NCI-H2227 (cell line): ENCODE data around the gene KRTCAP2.
A peak's percentile ranks its signal among the peaks of the same experiment; 100 is the strongest.
"Not testable (repeated sequence)": the region's sequence is repeated elsewhere in the genome, so short reads cannot be mapped to it uniquely, and the experiment has no call there.

ENCODE experiments used
- DNase-seq: peaks from one replicate; lab custom pipeline; 2025; ENCODE audit not compliant: unreplicated experiment; lab: John Stamatoyannopoulos, UW

KRTCAP2 gene

GRCh38 chr1:155200920-155201319 lies 27.8 kb upstream of the KRTCAP2 start:
- no peak for DNase-seq

GRCh38 chr1:155199792-155200191 lies 26.7 kb upstream of the KRTCAP2 start:
- no peak for DNase-seq

- no peak for DNase-seq
These were observed 25.4 kb upstream of the KRTCAP2 start for GRCh38 chr1:155198547-155198906.

GRCh38 chr1:155197901-155198546 lies 24.9 kb upstream of the KRTCAP2 start:
- DNase-seq: no peak

- no peak for DNase-seq
These were observed 24.0 kb upstream of the KRTCAP2 start for GRCh38 chr1:155196893-155197638.

- peak; percentile 55 for DNase-seq
These were observed 23.2 kb upstream of the KRTCAP2 start for GRCh38 chr1:155196103-155196892.

- peak; percentile 67 for DNase-seq
These were observed 22.3 kb upstream of the KRTCAP2 start for GRCh38 chr1:155195201-155196102.

GRCh38 chr1:155193991-155194240 lies 20.8 kb upstream of the KRTCAP2 start:
- not testable (repeated sequence) for DNase-seq

- peak; percentile 92 for DNase-seq
These were observed 20.3 kb upstream of the KRTCAP2 start for GRCh38 chr1:155193275-155193990.

GRCh38 chr1:155192346-155193274 lies 19.5 kb upstream of the KRTCAP2 start:
- no peak for DNase-seq

GRCh38 chr1:155191904-155192303 lies 18.8 kb upstream of the KRTCAP2 start:
- no peak for DNase-seq

- not testable (repeated sequence) for DNase-seq
These were observed 16.8 kb upstream of the KRTCAP2 start for GRCh38 chr1:155189926-155190325.

GRCh38 chr1:155188268-155188667 lies 15.2 kb upstream of the KRTCAP2 start:
- DNase-seq: no peak

- DNase-seq: no peak
These were observed 14.4 kb upstream of the KRTCAP2 start for GRCh38 chr1:155187456-155187891.

GRCh38 chr1:155186794-155187455 lies 13.8 kb upstream of the KRTCAP2 start:
- no peak for DNase-seq

GRCh38 chr1:155186067-155186793 lies 13.1 kb upstream of the KRTCAP2 start:
- peak; percentile 49 for DNase-seq

- no peak for DNase-seq
These were observed 12.6 kb upstream of the KRTCAP2 start for GRCh38 chr1:155185783-155186066.
